Measurements from ENCODE around the gene KIF5A. TPM values are rescaled to one million over a fixed set of nuclear protein-coding genes. Genes with fewer than 3 reads are reported as not detected.

Gene KIF5A
- total RNA-seq, 1 experiment from 2014 or later = 0.05 TPM

- Mint-ChIP-seq H3K4me3 (ENCODE audit: unreplicated experiment) (no peak overlapping the region), H3K9me3 (ENCODE audit: unreplicated experiment) (no peaks in the 10 kb centered on the region), H3K27ac (ENCODE audit: unreplicated experiment) (no peak overlapping the region), H3K36me3 (ENCODE audit: insufficient read depth, unreplicated experiment) (no peaks in the 10 kb centered on the region), H3K4me1 (ENCODE audit: low read depth, unreplicated experiment) (peaks cover 5% of the 10 kb centered on the region), H3K27me3 (ENCODE audit: insufficient read depth, unreplicated experiment) (peaks cover 1% of the 10 kb centered on the region)
- no TSS peak for BruUV-seq (replicated peaks)
- Histone ChIP-seq H3K4me1 (no peaks in the 10 kb centered on the region), H3K27me3 (replicated peaks; ENCODE audit: control insufficient read depth, insufficient read depth, low read length) (no peaks in the 10 kb centered on the region), H3K9me3 (no peaks in the 10 kb centered on the region), H3K4me3 (ENCODE audit: low read depth, low read length) (no peak overlapping the region), H3K36me3 (ENCODE audit: control insufficient read depth, insufficient read depth, low read length) (no peaks in the 10 kb centered on the region)
- TF ChIP-seq CTCF (IDR thresholded peaks at IDR 0.05; ENCODE audit: insufficient read depth in 1 of 2, low read depth in 1 of 2, low read length in 1 of 2, severe bottlenecking in 1 of 2, unreplicated experiment in 1 of 2) = no peak
- intact Hi-C loops (cut with micrococcal nuclease; ENCODE audit: unreplicated experiment) = no loop called here
- CTCF ChIA-PET = no interaction called here
- POLR2A ChIA-PET = interaction anchor here (0.6 kb wide), 1 partner anchor 114 kb away, joined by 3 read pairs; no protein-coding TSS in a partner anchor
- DNase-seq = no peak
Measured at GRCh38 chr12:57629897-57630471, 80.1 kb downstream of the KIF5A start.

GRCh38 chr12:57630891-57631433, 81.1 kb downstream of the KIF5A start:
- TF ChIP-seq CTCF (IDR thresholded peaks at IDR 0.05; ENCODE audit: insufficient read depth in 1 of 2, low read depth in 1 of 2, low read length in 1 of 2, severe bottlenecking in 1 of 2, unreplicated experiment in 1 of 2) = no peak
- Histone ChIP-seq H3K36me3 (ENCODE audit: control insufficient read depth, insufficient read depth, low read length) (no peaks in the 10 kb centered on the region), H3K9me3 (no peaks in the 10 kb centered on the region), H3K4me1 (no peaks in the 10 kb centered on the region), H3K4me3 (ENCODE audit: low read depth, low read length) (no peak overlapping the region), H3K27me3 (replicated peaks; ENCODE audit: control insufficient read depth, insufficient read depth, low read length) (no peaks in the 10 kb centered on the region)
- H3K36me3 Mint-ChIP-seq (ENCODE audit: insufficient read depth, unreplicated experiment) = no peaks in the 10 kb centered on the region
- peaks cover 5% of the 10 kb centered on the region for H3K4me1 Mint-ChIP-seq (ENCODE audit: low read depth, unreplicated experiment)
- no peak overlapping the region for H3K27ac Mint-ChIP-seq (ENCODE audit: unreplicated experiment)
- BruUV-seq (replicated peaks) = no TSS peak
- H3K4me3 Mint-ChIP-seq (ENCODE audit: unreplicated experiment) = no peak overlapping the region
- H3K27me3 Mint-ChIP-seq (ENCODE audit: insufficient read depth, unreplicated experiment) = no peaks in the 10 kb centered on the region
- no peak for DNase-seq
- intact Hi-C loops (cut with micrococcal nuclease; ENCODE audit: unreplicated experiment) = no loop called here
- POLR2A ChIA-PET = no interaction called here
- CTCF ChIA-PET = interaction anchor here (1.0 kb wide), 1 partner anchor 48 kb away, joined by 3 read pairs; no protein-coding TSS in a partner anchor
- H3K9me3 Mint-ChIP-seq (ENCODE audit: unreplicated experiment) = no peaks in the 10 kb centered on the region

- H3K9me3 Mint-ChIP-seq (ENCODE audit: unreplicated experiment) = no peaks in the 10 kb centered on the region
- H3K27me3 Mint-ChIP-seq (ENCODE audit: insufficient read depth, unreplicated experiment) = no peaks in the 10 kb centered on the region
- no TSS peak for BruUV-seq (replicated peaks)
- H3K27me3 ChIP-seq (replicated peaks; ENCODE audit: control insufficient read depth, insufficient read depth, low read length) = no peaks in the 10 kb centered on the region
- no peaks in the 10 kb centered on the region for H3K36me3 ChIP-seq (ENCODE audit: control insufficient read depth, insufficient read depth, low read length)
- POLR2A ChIA-PET = no interaction called here
- CTCF ChIA-PET = interaction anchor here (1.0 kb wide), 1 partner anchor 49 kb away, joined by 3 read pairs; no protein-coding TSS in a partner anchor
- no peaks in the 10 kb centered on the region for H3K4me1 ChIP-seq
- TF ChIP-seq CTCF (IDR thresholded peaks at IDR 0.05; ENCODE audit: insufficient read depth in 1 of 2, low read depth in 1 of 2, low read length in 1 of 2, severe bottlenecking in 1 of 2, unreplicated experiment in 1 of 2) = no peak
- no peak for DNase-seq
- H3K4me3 ChIP-seq (ENCODE audit: low read depth, low read length) = no peak overlapping the region
- no peaks in the 10 kb centered on the region for H3K36me3 Mint-ChIP-seq (ENCODE audit: insufficient read depth, unreplicated experiment)
- intact Hi-C loops (cut with micrococcal nuclease; ENCODE audit: unreplicated experiment) = loop anchor here (2.0 kb wide), 1 partner anchor 61 kb away; no protein-coding TSS in a partner anchor
- H3K9me3 ChIP-seq = no peaks in the 10 kb centered on the region
- peak overlapping the region; percentile 49 for H3K4me3 Mint-ChIP-seq (ENCODE audit: unreplicated experiment)
- peaks cover 5% of the 10 kb centered on the region for H3K4me1 Mint-ChIP-seq (ENCODE audit: low read depth, unreplicated experiment)
- no peak overlapping the region for H3K27ac Mint-ChIP-seq (ENCODE audit: unreplicated experiment)
Measured at GRCh38 chr12:57631566-57632072, 81.8 kb downstream of the KIF5A start.

Measured in Caco-2 (cell line).